Measurements from ENCODE around the gene GCHFR.

DNA sequence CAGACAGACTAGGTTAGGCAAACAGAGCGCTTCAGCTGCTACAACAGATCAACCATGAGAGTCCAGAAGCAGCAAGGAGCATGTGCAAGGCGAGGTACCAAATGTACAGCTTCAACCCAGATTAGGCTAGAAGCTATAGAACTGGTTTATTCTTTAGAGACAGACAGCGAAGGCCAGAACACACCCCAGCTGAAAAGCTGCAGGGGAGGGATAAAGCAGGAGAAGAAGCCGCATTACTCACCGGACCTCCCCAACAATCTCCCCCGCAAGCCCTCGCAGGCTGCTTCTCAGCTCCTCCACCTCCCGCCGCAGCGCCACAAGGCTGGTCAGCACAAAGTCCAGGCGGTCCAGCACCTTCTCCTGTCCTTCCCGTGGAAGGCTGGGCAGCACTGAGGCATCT is 12.1 kb upstream of the GCHFR start:
- no peak for TF ChIP-seq EZH2 (optimal IDR thresholded peaks at IDR 0.05; ENCODE audit: low read depth, low read length)
- TF ChIP-seq, protein P1, sequence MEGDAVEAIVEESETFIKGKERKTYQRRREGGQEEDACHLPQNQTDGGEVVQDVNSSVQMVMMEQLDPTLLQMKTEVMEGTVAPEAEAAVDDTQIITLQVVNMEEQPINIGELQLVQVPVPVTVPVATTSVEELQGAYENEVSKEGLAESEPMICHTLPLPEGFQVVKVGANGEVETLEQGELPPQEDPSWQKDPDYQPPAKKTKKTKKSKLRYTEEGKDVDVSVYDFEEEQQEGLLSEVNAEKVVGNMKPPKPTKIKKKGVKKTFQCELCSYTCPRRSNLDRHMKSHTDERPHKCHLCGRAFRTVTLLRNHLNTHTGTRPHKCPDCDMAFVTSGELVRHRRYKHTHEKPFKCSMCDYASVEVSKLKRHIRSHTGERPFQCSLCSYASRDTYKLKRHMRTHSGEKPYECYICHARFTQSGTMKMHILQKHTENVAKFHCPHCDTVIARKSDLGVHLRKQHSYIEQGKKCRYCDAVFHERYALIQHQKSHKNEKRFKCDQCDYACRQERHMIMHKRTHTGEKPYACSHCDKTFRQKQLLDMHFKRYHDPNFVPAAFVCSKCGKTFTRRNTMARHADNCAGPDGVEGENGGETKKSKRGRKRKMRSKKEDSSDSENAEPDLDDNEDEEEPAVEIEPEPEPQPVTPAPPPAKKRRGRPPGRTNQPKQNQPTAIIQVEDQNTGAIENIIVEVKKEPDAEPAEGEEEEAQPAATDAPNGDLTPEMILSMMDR (IDR thresholded peaks at IDR 0.05; ENCODE audit: low read length) = no peak

Measured in MM.1S (cell line).